ENCODE results near the gene FGFR2.

The FGFR2 gene

DNA sequence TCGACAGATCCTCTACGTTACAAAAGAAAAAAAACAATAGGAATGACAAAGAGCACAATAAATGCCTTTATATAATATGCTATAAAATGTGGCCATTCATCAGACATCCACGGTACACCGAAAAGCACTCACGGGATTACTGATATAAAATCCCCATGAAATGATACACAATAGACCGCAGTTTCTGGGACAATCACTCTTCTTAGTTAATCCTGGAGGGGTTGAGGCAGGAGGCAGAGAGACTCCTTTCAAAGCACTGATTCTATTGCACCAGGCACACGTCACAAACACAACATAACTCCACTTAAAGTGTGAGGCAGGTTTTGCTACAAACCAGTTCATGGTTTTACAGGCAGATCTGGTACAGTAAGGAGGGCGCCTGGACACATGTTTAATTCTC is 113.8 kb downstream of the FGFR2 start:
- DNase-seq = no peak

DNA sequence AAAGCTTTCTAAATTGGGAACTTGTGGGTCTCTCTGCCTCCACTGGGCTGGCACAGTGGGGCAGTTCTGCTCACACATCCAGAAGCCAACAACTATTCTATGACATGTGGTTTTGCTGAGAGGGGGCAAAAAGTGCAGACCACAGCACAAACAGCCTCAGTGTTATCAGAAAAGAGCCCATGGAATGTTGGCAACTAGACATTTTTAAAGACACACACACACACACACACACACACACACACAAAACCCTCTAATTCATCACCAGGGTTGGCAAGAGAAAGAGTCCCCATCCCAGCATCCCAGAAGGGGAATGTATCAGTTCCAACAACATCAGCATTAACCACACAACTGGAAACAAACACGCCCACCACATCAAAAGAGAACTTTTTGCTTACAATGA is 117.1 kb downstream of the FGFR2 start:
- DNase-seq = no peak

DNA sequence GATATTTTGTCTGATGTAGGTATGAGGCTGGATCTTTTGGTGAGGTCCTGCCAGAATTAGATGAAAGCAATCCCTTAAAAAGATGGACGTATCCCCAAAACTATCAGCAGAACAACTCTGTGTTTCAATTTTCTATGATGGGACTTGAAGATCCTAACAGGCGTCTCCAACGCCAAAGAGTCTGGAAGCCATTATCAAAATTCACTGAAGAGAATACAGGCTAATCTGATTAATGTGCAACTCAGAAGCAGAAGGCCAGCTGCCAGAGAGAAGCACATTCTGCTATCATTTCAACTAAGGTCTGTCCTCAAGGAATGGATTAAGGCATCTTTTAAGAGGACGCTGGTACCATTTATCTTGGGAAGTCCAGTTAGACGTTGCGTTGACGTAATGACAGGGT is 119.7 kb downstream of the FGFR2 start:
- no peak for DNase-seq

DNA sequence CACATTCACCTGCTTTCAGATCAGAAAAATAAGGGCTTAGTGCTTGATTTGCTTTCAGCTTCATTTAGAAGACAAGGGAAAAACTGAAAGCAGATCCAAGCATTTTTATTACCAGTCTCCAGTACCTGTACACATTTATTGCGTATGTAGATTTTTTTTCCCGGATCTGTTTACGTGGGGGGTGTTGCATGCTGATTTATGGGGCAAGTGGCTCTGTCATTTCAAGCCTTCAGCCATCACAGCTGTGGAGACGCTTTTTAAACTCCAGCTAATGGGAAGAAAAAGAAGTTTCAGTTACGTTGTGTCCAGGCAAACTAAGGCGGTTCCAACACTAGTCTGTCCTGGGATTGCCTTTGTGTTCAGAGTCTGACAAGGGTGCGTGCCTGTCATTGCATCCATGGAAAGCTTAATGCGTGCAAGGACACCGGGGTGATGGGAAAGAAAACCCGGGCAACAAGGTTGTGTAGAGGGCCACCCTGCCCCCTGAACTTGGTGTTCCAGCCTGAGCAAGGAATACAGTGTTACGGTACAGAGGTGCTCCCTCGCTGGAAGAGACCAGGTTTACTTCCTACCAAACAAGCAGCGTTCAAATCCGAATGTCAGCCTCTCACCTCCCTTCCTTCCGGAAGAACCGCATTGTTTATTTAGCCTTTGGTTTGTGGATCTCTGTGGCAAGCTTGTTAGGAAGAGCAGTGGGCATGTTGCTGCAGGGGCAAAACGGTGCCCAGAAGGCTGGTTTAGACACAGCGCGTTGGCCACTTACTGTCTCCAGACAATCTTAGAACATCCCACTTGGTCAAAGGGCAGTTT is 128.2 kb downstream of the FGFR2 start:
- no peak for DNase-seq

DNA sequence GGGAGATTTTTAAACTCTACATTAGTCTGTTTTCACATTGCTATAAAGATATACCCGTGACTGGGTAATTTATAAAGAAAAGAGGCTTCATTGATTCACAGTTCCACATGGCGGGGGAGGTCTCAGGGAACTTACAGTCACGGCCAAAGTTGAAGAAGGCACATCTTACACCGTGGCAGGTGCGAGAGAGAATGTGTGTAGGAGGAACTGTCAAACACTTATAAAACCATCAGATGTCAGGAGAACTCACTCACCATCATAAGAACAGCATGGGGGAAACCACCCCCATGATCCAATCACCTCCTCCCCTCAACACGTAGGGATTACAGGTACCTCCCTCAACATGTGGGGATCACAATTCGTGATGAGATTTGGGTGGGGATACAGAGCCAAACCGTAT is 129.5 kb downstream of the FGFR2 start:
- DNase-seq = no peak

DNA sequence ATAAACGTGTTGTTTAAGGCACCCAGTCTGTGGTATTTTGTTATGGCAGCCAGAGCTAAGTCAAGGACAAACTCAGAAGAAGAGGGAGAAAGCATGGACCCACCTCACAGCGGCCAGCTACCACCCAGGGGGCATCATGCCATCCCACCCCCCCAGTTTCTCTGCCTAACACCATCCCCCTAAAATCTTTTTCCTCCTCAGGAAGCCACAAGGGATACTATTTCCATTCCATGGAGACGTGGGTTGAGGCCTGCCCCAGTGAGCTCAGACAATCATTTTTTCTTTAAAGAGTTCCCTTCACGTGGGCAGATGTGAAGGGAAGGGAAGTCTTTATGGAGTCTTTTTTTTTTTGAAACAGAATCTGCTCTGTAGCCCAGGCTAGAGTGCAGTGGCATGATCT is 131.8 kb downstream of the FGFR2 start:
- no peak for DNase-seq

DNA sequence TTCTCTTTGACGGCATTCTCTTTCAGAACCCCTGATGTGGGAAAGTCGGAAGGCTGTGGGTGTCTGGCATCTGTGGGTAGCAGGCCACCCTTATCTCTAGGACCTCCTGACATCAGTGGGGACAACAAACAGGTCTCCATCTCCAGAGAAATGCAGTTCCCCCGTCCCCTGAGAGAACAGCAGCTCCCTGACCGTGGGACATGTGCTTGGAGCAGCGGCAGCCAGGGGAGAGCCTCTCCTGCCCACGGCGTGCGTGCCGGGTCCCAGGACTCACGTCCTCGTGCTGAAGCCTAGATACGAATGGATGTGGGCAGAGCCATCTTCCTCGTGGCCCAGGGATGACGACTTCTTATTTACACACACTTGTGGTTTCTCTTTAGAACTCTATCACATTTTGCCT is 133.0 kb downstream of the FGFR2 start:
- no peak for DNase-seq

DNA sequence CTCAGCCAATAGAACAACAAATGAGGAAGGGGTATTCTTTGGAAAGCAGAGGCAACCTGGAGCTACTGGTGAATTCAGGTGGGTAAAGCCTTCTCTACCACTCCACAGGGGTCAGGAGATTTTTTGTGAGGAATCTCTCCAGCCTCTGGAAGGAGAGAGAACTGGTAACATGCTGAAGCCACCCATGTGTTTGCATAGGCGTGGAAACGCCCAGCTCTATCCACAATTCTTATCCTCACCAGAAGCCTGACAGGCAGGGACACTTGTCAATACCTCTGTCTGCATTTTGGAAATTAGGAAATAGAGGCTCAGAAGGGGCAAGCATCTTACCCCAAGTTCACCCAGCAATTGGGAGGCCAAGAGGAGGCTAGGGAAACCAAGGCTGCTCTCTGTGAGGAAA is 133.7 kb downstream of the FGFR2 start:
- no peak for DNase-seq

DNA sequence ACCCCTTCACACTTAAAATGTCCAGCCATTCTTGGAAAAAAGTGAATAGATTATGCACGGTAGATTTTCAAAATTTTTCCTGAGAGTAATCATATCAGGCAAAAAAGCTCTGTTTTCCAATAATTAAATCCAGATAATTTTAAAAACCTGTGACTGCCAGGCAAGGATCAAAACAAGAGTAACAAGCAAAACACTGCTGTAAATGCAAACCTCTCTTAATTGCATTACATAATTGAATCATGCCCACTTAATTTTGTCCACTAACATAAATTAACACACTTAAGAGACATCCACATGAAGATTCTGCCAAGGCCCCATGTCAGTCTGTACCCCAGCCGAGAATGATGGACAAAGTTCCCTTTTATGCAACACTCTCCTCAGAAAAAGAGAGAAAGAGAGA is 135.3 kb downstream of the FGFR2 start:
- no peak for DNase-seq

DNA sequence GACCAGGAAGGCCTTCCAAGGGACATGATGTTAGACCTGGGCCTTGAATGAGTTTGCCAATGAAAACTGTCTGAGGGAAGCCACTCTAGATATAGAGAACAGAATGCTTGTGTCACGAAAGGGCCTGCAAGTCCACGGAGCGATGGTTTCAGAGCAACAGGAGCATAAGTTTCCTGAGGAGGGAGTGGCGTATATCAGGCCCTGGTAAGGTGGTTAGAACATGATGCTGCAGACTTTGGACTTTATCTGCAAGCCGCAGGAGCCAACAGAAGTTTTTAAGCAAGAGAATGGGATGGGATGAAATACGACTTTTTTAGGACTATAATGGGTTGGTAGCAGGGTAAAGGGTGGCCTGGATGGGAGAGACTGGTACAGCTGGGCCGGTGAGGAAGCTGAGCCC is 136.0 kb downstream of the FGFR2 start:
- DNase-seq = no peak

DNA sequence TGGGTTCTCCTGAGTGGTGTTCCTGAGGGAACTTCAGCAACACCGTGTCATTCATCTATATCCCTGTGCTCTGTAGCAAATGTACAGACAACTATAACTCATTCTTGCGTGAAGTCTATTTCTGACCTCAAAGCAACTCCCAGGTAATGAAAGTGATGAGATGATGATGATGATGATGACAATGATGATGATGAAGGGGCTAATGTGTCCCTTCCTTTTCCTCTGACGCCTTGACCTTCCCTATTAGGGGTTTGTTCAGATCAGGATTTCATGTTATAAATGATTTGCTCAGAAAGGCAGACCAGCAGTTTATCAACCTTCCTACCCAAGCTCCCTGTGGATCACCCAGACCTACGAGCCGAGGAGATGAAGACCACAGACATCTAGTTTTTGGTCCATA is 136.9 kb downstream of the FGFR2 start:
- DNase-seq = no peak

DNA sequence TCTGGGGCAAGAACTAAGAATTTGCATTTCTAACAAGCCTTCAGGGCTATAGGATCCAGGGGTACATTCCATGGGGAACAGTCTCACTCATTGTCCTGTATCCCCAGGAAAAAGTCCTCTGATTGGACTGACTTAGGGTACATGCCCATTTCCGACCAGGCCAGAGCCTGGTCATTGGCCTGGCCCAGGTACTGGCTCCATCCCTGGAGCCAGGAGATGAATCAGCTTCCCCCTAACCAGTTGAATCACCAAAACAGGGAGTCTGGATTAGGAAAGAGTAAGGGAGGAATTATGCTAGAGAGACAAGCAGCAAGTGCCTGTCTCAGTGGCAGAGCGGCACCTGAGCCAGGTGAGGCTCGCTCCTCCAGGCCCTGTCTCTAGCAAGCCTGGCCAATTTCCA is 137.5 kb downstream of the FGFR2 start:
- no peak for DNase-seq

DNA sequence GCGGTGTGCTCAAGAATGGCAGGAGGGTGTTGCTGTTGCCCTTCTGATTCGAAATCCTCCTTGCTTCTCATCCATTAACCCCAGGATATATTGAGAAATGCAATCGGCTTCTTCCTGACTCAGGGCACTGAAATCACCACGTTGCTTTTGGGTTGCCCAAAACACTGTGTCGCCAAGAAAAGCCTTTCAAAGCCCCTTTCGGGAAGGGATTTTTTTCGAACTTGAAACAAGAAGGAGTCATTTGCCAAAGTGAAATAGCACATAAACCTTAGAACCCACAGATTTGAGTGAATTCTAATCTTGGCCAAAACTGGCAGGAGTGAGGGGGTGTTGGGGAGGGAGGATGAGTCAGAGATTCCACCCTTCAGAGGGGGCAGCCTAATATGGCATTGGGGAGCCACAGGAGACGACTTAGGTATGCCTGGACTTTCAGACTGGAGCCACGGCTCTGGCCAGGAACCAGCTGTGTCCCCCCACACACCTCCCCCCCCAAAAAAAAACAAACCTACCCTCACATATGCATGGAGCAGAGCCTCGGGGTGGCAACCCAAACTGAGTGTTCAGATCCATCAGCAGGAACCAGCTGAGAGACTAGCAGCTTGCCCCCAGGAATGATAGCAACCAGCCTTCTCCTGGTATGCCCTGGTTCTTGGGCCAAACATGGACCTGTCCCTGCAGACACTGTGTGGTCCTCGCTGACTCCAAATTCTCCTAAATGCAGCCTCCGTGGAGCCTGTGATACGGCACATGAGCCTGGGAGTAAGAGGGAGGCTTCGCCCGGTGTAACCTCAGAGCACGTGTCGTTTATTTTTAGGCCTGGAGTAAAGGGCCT is 138.4 kb downstream of the FGFR2 start:
- DNase-seq = no peak

DNA sequence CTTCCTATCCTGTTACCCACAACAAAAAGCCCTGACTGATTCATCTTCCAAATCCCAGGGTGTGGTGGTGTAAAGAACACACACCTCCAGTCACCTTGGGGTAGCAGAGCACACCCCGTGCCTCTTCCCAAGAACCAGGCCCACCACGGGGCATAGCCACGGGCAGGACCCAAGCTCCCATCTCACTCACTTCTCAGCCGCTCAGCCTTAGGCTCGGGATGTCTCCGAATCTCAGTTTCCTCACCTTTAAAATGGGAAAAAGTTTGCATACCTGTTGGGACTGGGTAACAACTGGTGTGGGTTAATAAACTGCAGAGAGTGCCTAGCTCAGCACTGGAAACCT is 139.0 kb downstream of the FGFR2 start:
- no peak for DNase-seq

DNA sequence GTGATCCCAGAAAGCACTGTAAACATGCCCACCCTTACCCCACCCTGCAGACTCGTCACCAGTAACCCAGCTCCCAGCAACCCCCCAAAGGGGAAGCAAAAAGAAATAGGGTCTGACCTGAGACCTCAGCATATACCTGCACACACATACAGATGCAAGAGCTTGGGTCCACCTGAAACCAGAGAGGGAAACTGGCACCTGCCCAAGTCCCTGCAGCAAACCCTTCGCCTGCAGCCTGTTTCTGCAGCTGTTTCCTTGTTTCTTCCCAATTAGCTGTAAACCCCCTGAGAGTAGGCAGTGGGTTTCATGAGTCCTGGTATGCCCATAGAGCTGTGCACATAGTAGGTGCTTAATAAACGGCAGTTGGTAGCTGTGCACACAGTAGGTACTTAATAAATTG is 140.5 kb downstream of the FGFR2 start:
- no peak for DNase-seq

DNA sequence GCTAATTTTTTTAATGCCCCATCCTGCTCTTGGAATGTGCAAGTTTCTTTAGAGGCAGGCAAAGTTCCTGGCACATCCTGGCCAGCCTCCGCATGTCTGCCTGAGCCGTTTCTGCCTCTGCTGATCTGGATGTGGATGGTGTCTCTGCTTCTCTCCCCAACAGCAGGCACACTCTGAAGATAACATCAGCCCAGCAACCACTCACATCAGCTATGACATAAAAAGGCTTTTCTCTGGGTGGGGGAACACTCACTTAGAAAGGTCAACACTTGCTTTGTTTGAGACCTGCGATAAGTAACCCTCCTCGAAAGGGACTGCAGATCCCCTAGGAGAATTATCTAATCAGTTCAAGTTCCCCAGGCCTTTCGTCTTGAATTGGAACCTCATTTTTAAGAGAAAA is 142.9 kb downstream of the FGFR2 start:
- no peak for DNase-seq

DNA sequence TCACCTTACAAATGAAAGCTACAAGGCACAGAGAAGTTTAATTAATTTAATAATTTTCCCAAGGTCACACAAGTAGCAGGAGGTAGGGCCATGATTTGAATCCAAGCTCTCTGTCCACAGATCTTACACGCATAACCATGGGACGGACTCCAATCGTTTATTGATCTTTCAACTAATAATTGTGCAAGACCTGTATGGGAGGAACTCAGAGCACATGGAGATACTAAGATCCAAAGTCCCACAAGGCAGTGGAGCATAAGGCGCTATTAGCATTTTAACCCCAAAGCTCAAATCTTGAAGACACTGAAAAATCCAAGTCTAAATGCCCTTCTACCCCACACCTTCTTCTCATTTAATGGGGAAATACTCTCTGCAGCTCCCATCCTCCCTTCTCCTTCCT is 143.5 kb downstream of the FGFR2 start:
- DNase-seq = no peak

DNA sequence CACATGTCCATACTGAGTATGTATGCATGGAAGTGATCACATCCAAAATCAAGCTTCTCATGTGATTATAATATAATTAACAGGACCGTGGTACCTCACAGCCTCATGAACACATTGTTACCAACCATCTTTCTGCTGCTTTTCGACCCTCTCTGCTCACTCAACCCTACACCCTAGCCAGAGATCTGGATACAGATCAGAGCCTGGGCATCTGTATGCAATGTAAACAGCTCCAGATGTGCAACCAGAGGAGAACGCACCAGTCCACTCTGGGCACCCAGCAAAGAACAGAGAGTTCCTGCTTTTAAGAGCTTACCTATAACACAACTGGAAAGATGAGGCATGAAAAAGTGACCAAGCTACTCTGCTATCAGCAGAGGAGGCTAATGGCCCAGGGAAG is 145.1 kb downstream of the FGFR2 start:
- DNase-seq = no peak

DNA sequence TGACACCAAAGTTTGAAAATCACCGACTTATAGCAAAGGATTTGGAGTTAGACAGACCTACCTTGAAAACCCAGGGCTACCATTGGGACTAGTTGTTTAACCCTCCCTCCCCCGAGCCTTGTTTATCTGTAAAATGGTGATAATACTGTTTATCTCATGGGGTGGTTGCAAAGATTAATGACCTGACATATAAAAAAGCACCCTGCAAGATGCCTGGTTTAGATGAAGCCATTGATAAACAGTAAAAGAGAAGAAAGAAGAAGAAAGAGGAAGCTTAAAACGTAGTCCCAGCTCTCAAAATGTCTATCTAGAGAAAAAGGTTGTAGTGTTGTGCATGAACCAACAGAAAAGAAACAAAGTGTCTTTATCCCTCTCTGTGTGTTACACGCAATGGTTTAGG is 145.7 kb downstream of the FGFR2 start:
- no peak for DNase-seq

DNA sequence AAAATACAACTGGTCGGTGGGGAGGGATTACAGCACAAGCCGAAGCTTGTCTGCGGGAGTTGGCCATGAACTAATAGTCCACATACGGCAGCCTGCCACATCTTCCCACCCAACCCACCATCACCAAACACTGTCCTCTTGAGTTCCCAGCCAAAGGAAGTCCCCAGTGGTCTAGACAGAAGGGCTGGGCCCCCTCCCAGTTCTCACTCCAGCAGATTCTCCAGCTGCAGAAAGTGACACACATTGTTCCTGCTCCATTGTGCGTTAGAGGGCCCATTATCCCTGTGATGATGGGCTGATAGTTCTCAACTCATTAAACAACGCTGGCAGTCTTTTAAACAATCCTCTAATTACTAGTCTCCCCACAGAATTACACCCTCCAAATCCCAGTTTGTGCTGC is 148.0 kb downstream of the FGFR2 start:
- DNase-seq = no peak

DNA sequence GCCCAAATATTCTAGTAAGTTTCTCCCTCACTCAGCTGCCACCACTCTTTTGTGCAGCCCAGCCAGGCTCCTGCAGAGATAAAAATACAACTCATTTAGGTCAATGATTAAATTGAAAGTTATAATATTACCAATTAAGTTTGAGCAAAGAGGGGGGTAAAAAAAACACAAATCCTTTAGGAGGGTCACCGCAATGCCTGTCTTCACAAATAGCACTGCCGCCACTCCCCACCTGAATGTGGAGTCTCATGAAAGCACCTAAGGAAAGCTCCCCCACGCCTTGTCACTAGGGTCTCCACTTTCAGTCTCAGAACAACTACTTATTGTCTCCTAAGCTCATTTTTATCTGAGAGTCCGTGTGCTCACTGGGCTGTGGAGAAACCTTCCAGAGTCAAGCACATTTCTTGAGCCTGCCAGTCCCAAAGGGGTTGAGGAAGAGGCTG is 148.7 kb downstream of the FGFR2 start:
- DNase-seq = no peak

DNA sequence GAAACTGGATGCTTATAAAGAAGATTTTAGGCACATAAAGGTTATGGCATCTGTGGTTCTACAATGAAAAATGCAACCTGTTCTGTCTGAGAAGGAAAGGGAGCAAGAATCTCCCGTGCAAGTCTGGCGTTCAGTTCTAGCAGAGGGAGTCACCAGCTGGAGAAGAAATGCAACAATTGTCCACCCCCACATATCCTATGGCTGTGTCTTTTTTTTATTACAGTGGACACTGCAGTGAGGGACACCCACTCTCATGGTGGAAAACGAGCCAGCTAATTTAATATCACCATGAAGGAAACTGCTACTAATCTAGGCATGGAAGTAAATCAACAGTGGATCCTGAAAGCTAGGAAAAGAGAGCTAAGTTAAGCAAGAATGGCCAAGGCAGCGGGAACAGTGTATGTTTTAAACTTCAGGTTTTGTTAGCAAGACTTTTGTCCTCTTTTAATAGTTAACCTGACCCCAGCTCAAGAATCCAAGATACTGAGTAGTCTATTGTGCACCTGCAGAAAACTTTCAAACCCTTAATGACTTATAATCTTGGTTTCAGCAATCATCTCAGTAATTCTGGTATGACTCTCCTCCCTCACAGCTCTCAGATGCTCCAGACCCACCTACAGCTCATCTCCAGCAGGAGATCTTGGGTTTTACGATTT is 149.3 kb downstream of the FGFR2 start:
- no peak for DNase-seq

DNA sequence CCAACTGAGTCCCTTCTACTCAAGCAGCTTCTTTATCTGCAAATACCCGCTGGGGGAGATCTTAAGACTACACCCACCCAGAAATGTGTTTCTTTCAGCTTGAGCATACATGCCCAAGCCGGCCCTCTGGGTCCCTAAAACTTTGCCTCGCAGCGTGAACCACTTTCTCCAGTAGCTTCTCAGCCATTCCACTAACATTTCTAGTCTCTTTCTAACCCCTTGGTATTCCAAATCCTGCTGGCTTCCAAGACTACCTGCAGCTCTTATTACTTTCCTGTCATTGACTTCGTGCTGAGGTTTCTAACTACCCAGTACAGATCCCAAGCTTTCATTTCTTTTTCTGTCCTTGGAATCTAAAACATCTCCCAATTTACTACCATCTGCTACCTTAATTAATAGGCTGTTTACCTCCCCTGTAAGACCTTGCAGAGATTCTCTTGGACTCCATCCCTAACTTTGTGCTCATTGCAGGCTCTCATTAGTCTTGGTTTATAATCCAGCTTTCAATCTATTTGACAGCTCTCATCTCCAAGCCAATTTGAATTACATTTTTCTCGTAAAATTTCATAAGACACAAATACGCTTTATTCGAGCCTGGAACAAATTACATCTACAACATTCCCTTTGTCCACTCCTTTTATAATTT is 153.6 kb downstream of the FGFR2 start:
- no peak for DNase-seq

Data from stimulated activated CD4-positive, alpha-beta T cell treated with anti-CD3 and anti-CD28 coated beads, Interleukin-2, amount 100 ng/mL, for 24 hours (primary cell).